Colonic mucosa (tissue), 4 donors: ENCODE measurements around the gene NRG3. TPM values are rescaled to one million over a fixed set of nuclear protein-coding genes. Genes with fewer than 3 reads are reported as not detected.

Experiments used
- DNase-seq: peaks from one replicate; pipeline ENCODE4 v3.0.0-alpha.2; 2020
- H3K27ac ChIP-seq: fragments of 200-600 bp; one replicate; pipeline ENCODE4 v1.8.0; 2021
- H3K27me3 ChIP-seq: fragments of 200-600 bp; one replicate; pipeline ENCODE4 v1.8.0; 2021
- H3K36me3 ChIP-seq: fragments of 200-600 bp; one replicate; pipeline ENCODE4 v1.8.0; 2021
- H3K4me1 ChIP-seq: fragments of 200-600 bp; one replicate; pipeline ENCODE4 v1.8.0; 2021; ENCODE audit warnings: mild to moderate bottlenecking
- H3K4me3 ChIP-seq: fragments of 200-600 bp; one replicate; pipeline ENCODE4 v1.8.0; 2021
- H3K9ac ChIP-seq, 2 donors: one replicate each; pipeline ENCODE4 v1.7.0; 2013; ENCODE audit warnings: control low read depth in 2 of 2, low read depth in 2 of 2, low read length in 2 of 2
- H3K9me3 ChIP-seq: fragments of 200-600 bp; one replicate; pipeline ENCODE4 v1.8.0; 2021
- intact Hi-C: fragments of 100-400 bp; cut with DNase I; formaldehyde crosslinking; loops from one replicate; pipeline ENCODE4 v1.14.1; 2022
- total RNA-seq, 2 donors: library from RNA; stranded (reverse); fragmentation: NEBNext Ultra II Directional in 1 of 2; extraction: Animal tissue kit (Norgen Biotek cat#: 25700) in 1 of 2; gene quantifications; one replicate each; pipeline ENCODE4 v1.2.1, GENCODE V29; 2021
- TF ChIP-seq, protein P1 (sequence below): fragments of 200-600 bp; IDR thresholded peaks from one replicate; pipeline ENCODE4 v1.8.0; 2022; ENCODE audit warnings: antibody characterized with exemption, mild to moderate bottlenecking
- donor health status: healthy.
- donor health status: DM: no; HTN: no; CAD: no.
- donor health status: DM: no; HTN: no; CAD: no.

NRG3 gene
- total RNA-seq, 2 donors from 2014 or later: 0.24 TPM; not detected in 1

DNA sequence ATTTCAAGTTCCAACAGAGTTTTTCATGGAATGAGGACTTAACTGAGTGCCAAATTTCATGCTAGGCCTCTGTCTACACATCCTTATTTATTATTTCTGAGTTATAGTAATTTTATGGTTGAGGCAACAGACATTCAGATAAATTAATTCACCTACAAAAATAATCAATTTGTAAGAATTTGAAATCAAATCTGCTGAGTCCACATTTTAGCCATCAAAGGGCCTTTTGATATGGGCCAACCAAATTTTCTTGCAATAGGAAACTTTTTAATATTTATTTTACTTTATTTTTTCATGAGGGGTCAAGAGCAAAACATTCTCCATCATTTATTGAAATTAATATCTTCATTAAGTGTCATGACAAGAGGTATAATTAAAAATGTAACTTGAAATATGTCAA is 875.5 kb downstream of the NRG3 start:
- H3K4me1 ChIP-seq: no peaks in the 10 kb centered on the region
- no peak overlapping the region for H3K9ac ChIP-seq
- H3K36me3 ChIP-seq: no peaks in the 10 kb centered on the region
- H3K27ac ChIP-seq: no peak overlapping the region
- H3K4me3 ChIP-seq: no peak overlapping the region
- intact Hi-C loops: no loop called here
- H3K27me3 ChIP-seq: no peaks in the 10 kb centered on the region
- DNase-seq: no peak
- TF ChIP-seq, protein P1, sequence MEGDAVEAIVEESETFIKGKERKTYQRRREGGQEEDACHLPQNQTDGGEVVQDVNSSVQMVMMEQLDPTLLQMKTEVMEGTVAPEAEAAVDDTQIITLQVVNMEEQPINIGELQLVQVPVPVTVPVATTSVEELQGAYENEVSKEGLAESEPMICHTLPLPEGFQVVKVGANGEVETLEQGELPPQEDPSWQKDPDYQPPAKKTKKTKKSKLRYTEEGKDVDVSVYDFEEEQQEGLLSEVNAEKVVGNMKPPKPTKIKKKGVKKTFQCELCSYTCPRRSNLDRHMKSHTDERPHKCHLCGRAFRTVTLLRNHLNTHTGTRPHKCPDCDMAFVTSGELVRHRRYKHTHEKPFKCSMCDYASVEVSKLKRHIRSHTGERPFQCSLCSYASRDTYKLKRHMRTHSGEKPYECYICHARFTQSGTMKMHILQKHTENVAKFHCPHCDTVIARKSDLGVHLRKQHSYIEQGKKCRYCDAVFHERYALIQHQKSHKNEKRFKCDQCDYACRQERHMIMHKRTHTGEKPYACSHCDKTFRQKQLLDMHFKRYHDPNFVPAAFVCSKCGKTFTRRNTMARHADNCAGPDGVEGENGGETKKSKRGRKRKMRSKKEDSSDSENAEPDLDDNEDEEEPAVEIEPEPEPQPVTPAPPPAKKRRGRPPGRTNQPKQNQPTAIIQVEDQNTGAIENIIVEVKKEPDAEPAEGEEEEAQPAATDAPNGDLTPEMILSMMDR: no peak
- H3K9me3 ChIP-seq: no peaks in the 10 kb centered on the region

DNA sequence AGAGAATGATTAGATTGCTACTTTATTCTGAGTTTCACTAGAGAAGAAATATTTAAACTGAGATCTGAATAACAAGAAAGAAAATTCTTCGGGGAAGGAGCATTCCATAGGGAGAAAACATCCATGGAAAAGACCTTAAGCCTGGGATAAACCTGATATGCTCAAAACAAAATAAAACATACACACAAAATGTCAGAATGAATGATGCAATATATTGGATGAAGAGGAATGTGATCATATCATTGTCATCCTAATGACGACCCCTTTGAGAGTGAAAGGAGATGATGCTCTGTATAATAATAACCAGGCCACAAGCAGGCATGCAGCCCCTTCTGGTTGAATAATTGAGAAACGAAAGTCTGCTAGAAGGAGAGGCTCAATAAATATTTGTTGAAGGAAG is 882.4 kb downstream of the NRG3 start:
- H3K9ac ChIP-seq: no peak overlapping the region
- no peaks in the 10 kb centered on the region for H3K27me3 ChIP-seq
- intact Hi-C loops: no loop called here
- DNase-seq: no peak
- no peaks in the 10 kb centered on the region for H3K4me1 ChIP-seq
- TF ChIP-seq, protein P1: no peak
- no peak overlapping the region for H3K27ac ChIP-seq
- H3K4me3 ChIP-seq: no peak overlapping the region
- H3K36me3 ChIP-seq: no peaks in the 10 kb centered on the region
- H3K9me3 ChIP-seq: no peaks in the 10 kb centered on the region

DNA sequence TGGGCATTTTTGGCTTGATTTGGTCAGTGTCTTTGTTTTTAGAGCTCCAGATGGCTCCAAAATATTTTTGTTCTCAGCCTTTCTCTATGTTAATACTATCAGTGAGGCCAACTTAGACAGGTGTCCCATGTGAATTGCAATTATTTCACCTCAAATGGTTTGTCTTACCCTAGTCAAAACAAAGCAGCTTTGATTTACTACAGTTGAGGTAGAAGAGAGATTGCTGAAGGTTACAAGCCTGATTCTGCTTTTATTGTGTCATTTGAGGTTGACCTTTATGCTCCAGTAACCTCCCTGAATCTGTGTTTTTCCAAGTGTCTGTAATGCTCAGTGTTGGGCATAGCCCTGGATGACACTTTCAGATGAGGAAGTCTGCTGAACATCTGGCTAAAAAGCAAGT is 882.9 kb downstream of the NRG3 start:
- no peaks in the 10 kb centered on the region for H3K27me3 ChIP-seq
- no peak for DNase-seq
- no peaks in the 10 kb centered on the region for H3K9me3 ChIP-seq
- TF ChIP-seq, protein P1: no peak
- H3K9ac ChIP-seq: no peak overlapping the region
- H3K27ac ChIP-seq: no peak overlapping the region
- no peaks in the 10 kb centered on the region for H3K36me3 ChIP-seq
- H3K4me1 ChIP-seq: no peaks in the 10 kb centered on the region
- intact Hi-C loops: no loop called here
- no peak overlapping the region for H3K4me3 ChIP-seq

DNA sequence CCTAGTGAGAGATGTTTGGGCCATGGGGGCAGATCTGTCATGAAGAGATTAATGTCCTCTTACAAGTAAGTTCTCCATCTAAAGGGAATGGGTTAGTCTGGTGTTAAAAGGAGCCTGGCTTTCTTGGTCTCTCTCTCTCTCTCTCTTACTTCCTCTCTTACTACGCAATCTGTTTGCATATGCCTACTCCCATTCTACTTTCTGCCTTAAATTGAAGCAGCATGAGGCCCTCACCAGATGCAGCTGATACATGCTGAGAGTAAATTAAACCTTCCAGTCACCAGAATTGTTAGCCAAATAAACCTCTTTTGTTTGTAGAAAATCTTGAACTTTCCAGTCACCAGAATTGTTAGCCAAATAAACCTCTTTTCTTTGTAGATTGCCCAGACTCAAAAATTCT is 884.1 kb downstream of the NRG3 start:
- H3K4me1 ChIP-seq: no peaks in the 10 kb centered on the region
- no peak overlapping the region for H3K27ac ChIP-seq
- no peaks in the 10 kb centered on the region for H3K9me3 ChIP-seq
- intact Hi-C loops: no loop called here
- DNase-seq: no peak
- H3K27me3 ChIP-seq: no peaks in the 10 kb centered on the region
- no peak overlapping the region for H3K9ac ChIP-seq
- H3K36me3 ChIP-seq: no peaks in the 10 kb centered on the region
- TF ChIP-seq, protein P1: no peak
- no peak overlapping the region for H3K4me3 ChIP-seq

DNA sequence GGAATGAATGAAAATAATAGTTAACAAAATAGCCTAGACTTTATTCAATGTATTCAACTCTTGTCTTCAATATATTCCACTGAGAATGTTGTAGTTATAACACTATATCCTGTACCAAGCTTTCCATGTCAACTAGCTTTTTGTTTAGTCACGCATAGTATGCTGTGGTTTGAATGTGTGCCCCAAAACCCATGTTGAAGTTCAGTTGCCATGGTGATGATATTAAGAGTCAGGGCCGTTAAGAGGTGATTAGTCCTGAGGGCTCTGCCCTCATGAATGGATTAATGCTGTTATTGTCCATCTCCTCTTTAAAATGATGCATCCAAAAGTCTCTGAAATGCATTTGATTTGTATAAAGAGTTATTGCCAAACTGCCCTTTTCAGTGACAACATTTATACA is 887.6 kb downstream of the NRG3 start:
- Histone ChIP-seq H3K27ac (no peak overlapping the region), H3K36me3 (no peaks in the 10 kb centered on the region), H3K4me3 (no peak overlapping the region), H3K4me1 (no peaks in the 10 kb centered on the region), H3K9ac (no peak overlapping the region), H3K27me3 (no peaks in the 10 kb centered on the region), H3K9me3 (no peaks in the 10 kb centered on the region)
- TF ChIP-seq, protein P1: no peak
- intact Hi-C loops: no loop called here
- no peak for DNase-seq

DNA sequence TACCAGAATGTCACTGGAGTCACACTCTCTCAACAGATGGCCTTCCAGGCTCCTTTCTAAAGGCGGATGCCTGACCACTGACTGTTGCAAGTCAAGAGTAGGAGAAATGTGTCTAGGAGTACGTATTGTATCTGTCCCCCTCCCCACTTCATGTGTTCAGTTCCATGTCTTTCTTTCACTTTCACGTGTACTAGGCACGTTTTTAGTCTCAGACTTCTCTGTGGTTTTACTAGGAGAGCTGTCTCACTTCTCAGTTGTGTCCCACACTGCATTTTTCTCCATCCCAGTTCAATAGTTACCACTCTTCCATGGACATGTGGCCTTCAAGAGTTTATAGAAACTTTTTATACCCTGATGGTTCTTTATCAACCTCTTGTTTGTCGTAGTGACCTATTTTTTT is 893.0 kb downstream of the NRG3 start:
- Histone ChIP-seq H3K27me3 (no peaks in the 10 kb centered on the region), H3K9ac (no peak overlapping the region), H3K36me3 (no peaks in the 10 kb centered on the region), H3K9me3 (no peaks in the 10 kb centered on the region), H3K27ac (no peak overlapping the region), H3K4me3 (no peak overlapping the region), H3K4me1 (no peaks in the 10 kb centered on the region)
- TF ChIP-seq, protein P1: no peak
- DNase-seq: no peak
- intact Hi-C loops: no loop called here
